Astrocyte (in vitro differentiated cells and primary cell): ENCODE data around the gene SELE. TPM values are rescaled to one million over a fixed set of nuclear protein-coding genes. Genes with fewer than 3 reads are reported as not detected.
"Not testable (repeated sequence)": the region's sequence is repeated elsewhere in the genome, so short reads cannot be mapped to it uniquely, and the experiment has no call there.

Source experiments
- DNase-seq: peaks from one replicate; pipeline ENCODE4 v3.0.0-alpha.2; 2010; ENCODE audit warnings: low read depth
- FAIRE-seq: peaks from 2 replicates; lab custom pipeline; 2011; peaks lifted over from hg19 to GRCh38; lab: Jason Lieb, UNC
- H2AFZ ChIP-seq: 2 replicates; pipeline ENCODE4 v1.6.0; 2012; ENCODE audit warnings: low read depth, low read length, inconsistent platforms
- H3K27ac ChIP-seq: 2 replicates; pipeline ENCODE4 v1.5.1; 2011; ENCODE audit warnings: low read depth, low read length, inconsistent platforms
- H3K27me3 ChIP-seq: 2 replicates; pipeline ENCODE4 v1.6.0; 2011; ENCODE audit warnings: low read length, inconsistent platforms; ENCODE audit not compliant: insufficient read depth
- H3K36me3 ChIP-seq: 2 replicates; pipeline ENCODE4 v1.5.1; 2011; ENCODE audit warnings: low read length, inconsistent platforms; ENCODE audit not compliant: insufficient read depth
- H3K4me1 ChIP-seq: 2 replicates; pipeline ENCODE4 v1.5.1; 2011; ENCODE audit warnings: low read length, inconsistent platforms; ENCODE audit not compliant: insufficient read depth
- H3K4me2 ChIP-seq: 2 replicates; pipeline ENCODE4 v1.6.0; 2012; ENCODE audit warnings: low read length, inconsistent platforms
- H3K4me3 ChIP-seq: 2 replicates; pipeline ENCODE4 v1.5.1; 2011; ENCODE audit warnings: low read depth, mild to moderate bottlenecking, low read length, inconsistent platforms; ENCODE audit not compliant: insufficient read depth
- H3K79me2 ChIP-seq: 2 replicates; pipeline ENCODE4 v1.6.0; 2012; ENCODE audit warnings: mild to moderate bottlenecking, low read length, inconsistent platforms; ENCODE audit not compliant: insufficient read depth
- H3K9ac ChIP-seq: 2 replicates; pipeline ENCODE4 v1.6.0; 2012; ENCODE audit warnings: mild to moderate bottlenecking, low read length, inconsistent platforms
- H3K9me3 ChIP-seq: 2 replicates; pipeline ENCODE4 v1.5.1; 2012; ENCODE audit warnings: low read depth, mild to moderate bottlenecking, low read length, inconsistent platforms; ENCODE audit not compliant: insufficient read depth
- H4K20me1 ChIP-seq: 2 replicates; pipeline ENCODE4 v1.6.0; 2012; ENCODE audit warnings: low read length, inconsistent platforms; ENCODE audit not compliant: insufficient read depth
- H3K27ac Mint-ChIP-seq: one replicate; pipeline ENCODE4 v1.8.0; 2021; ENCODE audit warnings: mild to moderate bottlenecking, mixed read lengths; ENCODE audit not compliant: unreplicated experiment
- H3K27me3 Mint-ChIP-seq: one replicate; pipeline ENCODE4 v1.8.0; 2021; ENCODE audit warnings: low read depth, mixed read lengths; ENCODE audit not compliant: unreplicated experiment
- H3K36me3 Mint-ChIP-seq: one replicate; pipeline ENCODE4 v1.8.0; 2021; ENCODE audit warnings: low read depth, mixed read lengths; ENCODE audit not compliant: unreplicated experiment
- H3K4me1 Mint-ChIP-seq: one replicate; pipeline ENCODE4 v1.8.0; 2021; ENCODE audit warnings: low read depth, mixed read lengths; ENCODE audit not compliant: unreplicated experiment
- H3K4me3 Mint-ChIP-seq: one replicate; pipeline ENCODE4 v1.8.0; 2021; ENCODE audit warnings: mild to moderate bottlenecking, moderate library complexity, mixed read lengths; ENCODE audit not compliant: unreplicated experiment
- H3K9me3 Mint-ChIP-seq: one replicate; pipeline ENCODE4 v1.8.0; 2021; ENCODE audit warnings: mild to moderate bottlenecking, mixed read lengths; ENCODE audit not compliant: unreplicated experiment
- EZH2 ChIP-seq: IDR thresholded peaks from 2 replicates; pipeline ENCODE4 v1.6.1; 2012; ENCODE audit warnings: mild to moderate bottlenecking, low read length, inconsistent platforms; ENCODE audit not compliant: insufficient read depth
- total RNA-seq: library from RNA; stranded (reverse); gene quantifications from 2 replicates; pipeline ENCODE4 v1.2.1, GENCODE V29; 2021
- TF ChIP-seq, protein P1 (sequence below): IDR thresholded peaks from 2 replicates; pipeline ENCODE4 v1.5.1; 2011; ENCODE audit warnings: low read depth, mild to moderate bottlenecking, inconsistent platforms, low read length, moderate library complexity; ENCODE audit not compliant: insufficient read depth

SELE gene
- total RNA-seq, 1 donor from 2014 or later: not detected

DNA sequence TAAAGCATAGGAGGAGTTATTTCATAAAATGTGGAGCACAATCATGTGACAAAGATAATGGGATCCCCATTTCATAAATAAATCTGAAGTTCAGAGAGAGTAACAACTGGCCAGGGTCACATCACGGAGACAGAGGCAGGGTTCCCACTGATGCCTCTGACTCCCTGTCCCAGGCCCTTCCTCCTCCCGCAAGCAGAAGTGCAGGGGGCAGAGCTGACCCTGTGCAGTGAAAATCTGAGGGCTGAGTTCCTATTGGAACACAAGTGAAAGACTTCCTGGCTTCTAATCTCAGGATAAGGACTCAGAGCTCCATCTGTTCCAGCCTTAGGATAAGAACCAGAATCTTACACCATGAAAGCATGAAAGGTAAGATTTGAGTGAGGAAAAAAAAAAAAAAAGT lies 44.5 kb downstream of the SELE start:
- H3K4me1 Mint-ChIP-seq: no peaks in the 10 kb centered on the region
- H3K27ac ChIP-seq: no peak overlapping the region
- FAIRE-seq (no peak), DNase-seq (no peak)
- no peaks in the 10 kb centered on the region for H3K9me3 Mint-ChIP-seq
- H3K27me3 ChIP-seq: peaks cover 2% of the 10 kb centered on the region
- H3K4me3 Mint-ChIP-seq: no peak overlapping the region
- TF ChIP-seq EZH2: no peak
- H3K4me3 ChIP-seq: no peak overlapping the region
- H4K20me1 ChIP-seq: no peaks in the 10 kb centered on the region
- no peaks in the 10 kb centered on the region for H3K9me3 ChIP-seq
- H3K4me1 ChIP-seq: no peaks in the 10 kb centered on the region
- no peak overlapping the region for H3K27ac Mint-ChIP-seq
- no peaks in the 10 kb centered on the region for H3K36me3 ChIP-seq
- no peak overlapping the region for H3K4me2 ChIP-seq
- no peaks in the 10 kb centered on the region for H3K79me2 ChIP-seq
- H3K36me3 Mint-ChIP-seq: no peaks in the 10 kb centered on the region
- H3K27me3 Mint-ChIP-seq: peaks cover 17% of the 10 kb centered on the region
- no peak overlapping the region for H3K9ac ChIP-seq
- no peak overlapping the region for H2AFZ ChIP-seq

DNA sequence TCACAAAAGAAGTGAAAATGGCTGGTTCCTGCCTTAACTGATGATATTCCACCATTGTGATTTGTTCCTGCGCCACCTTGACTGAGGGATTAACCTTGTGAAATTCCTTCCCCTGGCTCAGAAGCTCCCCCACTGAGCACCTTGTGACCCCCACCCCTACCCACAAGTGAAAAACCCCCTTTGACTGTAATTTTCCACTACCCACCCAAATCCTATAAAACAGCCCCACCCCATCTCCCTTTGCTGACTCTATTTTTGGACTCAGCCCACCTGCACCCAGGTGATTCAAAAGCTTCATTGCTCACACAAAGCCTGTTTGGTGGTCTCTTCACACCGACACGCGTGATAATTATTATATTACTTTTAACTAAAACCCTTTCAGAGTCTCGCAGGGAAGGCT lies 45.5 kb downstream of the SELE start:
- H3K4me3 ChIP-seq, H3K27me3 ChIP-seq: not testable (repeated sequence)

DNA sequence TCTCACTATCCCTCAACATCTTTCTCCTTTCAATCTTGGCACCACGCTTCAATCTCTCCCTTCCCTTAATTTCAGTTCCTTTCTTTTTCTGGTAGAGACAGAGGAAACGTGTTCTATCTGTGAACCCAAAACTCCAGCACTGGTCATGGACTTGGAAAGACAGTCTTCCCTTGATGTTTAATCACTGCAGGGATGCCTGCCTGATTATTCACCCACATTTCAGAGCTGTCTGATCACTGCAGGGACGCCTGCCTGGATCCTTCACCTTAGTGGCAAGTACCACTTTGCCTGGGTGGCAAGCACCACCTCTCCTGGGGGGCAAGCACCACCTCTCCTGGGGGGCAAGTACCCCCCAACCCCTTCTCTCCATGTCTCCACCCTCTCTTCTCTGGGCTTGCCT lies 50.2 kb downstream of the SELE start:
- Mint-ChIP-seq H3K27ac (no peak overlapping the region), H3K4me1 (no peaks in the 10 kb centered on the region), H3K9me3 (no peaks in the 10 kb centered on the region), H3K27me3 (peaks cover 22% of the 10 kb centered on the region), H3K36me3 (no peaks in the 10 kb centered on the region), H3K4me3 (no peak overlapping the region)
- TF ChIP-seq, protein P1, sequence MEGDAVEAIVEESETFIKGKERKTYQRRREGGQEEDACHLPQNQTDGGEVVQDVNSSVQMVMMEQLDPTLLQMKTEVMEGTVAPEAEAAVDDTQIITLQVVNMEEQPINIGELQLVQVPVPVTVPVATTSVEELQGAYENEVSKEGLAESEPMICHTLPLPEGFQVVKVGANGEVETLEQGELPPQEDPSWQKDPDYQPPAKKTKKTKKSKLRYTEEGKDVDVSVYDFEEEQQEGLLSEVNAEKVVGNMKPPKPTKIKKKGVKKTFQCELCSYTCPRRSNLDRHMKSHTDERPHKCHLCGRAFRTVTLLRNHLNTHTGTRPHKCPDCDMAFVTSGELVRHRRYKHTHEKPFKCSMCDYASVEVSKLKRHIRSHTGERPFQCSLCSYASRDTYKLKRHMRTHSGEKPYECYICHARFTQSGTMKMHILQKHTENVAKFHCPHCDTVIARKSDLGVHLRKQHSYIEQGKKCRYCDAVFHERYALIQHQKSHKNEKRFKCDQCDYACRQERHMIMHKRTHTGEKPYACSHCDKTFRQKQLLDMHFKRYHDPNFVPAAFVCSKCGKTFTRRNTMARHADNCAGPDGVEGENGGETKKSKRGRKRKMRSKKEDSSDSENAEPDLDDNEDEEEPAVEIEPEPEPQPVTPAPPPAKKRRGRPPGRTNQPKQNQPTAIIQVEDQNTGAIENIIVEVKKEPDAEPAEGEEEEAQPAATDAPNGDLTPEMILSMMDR: no peak
- no peak for TF ChIP-seq EZH2
- Histone ChIP-seq H3K27ac (no peak overlapping the region), H3K36me3 (no peaks in the 10 kb centered on the region), H4K20me1 (no peaks in the 10 kb centered on the region), H3K9ac (no peak overlapping the region), H3K9me3 (no peaks in the 10 kb centered on the region), H3K4me3 (no peak overlapping the region), H2AFZ (no peak overlapping the region), H3K79me2 (no peaks in the 10 kb centered on the region), H3K4me2 (no peak overlapping the region), H3K27me3 (no peaks in the 10 kb centered on the region), H3K4me1 (no peaks in the 10 kb centered on the region)
- DNase-seq (no peak), FAIRE-seq (no peak)

More for the DNA sequence above, 45.5 kb downstream of the SELE start:
- H2AFZ ChIP-seq, H3K36me3 ChIP-seq, H3K4me2 ChIP-seq, H3K36me3 Mint-ChIP-seq, DNase-seq, H3K9me3 Mint-ChIP-seq, FAIRE-seq, H3K4me1 Mint-ChIP-seq, H3K79me2 ChIP-seq, H3K27ac Mint-ChIP-seq, H3K4me3 Mint-ChIP-seq, H3K27ac ChIP-seq, H4K20me1 ChIP-seq, H3K4me1 ChIP-seq, H3K9me3 ChIP-seq, H3K9ac ChIP-seq: not testable (repeated sequence)
- H3K27me3 Mint-ChIP-seq: peaks cover 15% of the 10 kb centered on the region

DNA sequence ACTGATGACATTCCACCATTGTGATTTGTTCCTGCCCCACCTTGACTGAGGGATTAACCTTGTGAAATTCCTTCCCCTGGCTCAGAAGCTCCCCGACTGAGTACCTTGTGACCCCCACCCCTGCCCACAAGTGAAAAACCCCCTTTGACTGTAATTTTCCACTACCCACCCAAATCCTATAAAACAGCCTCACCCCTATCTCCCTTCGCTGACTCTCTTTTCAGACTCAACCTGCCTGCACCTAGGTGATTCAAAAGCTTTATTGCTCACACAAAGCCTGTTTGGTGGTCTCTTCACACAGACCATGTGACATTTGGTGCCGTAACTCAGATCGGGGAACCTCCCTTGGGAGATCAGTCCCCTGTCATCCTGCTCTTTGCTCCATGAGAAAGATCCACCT lies 50.7 kb downstream of the SELE start:
- not testable (repeated sequence) for H3K4me2 ChIP-seq, H3K4me1 ChIP-seq, H3K4me3 Mint-ChIP-seq, FAIRE-seq, H3K9me3 ChIP-seq, H3K36me3 Mint-ChIP-seq, H3K79me2 ChIP-seq, H2AFZ ChIP-seq, H4K20me1 ChIP-seq, DNase-seq, H3K27me3 ChIP-seq, H3K4me1 Mint-ChIP-seq, H3K9ac ChIP-seq, H3K27ac Mint-ChIP-seq, H3K27ac ChIP-seq, H3K36me3 ChIP-seq, H3K4me3 ChIP-seq, H3K9me3 Mint-ChIP-seq
- peaks cover 22% of the 10 kb centered on the region for H3K27me3 Mint-ChIP-seq
